GM12801 (cell line): Measurements from ENCODE around the gene OR2T29.
"Not testable (repeated sequence)": the region's sequence is repeated elsewhere in the genome, so short reads cannot be mapped to it uniquely, and the experiment has no call there.

Source experiments
- CTCF ChIP-seq: IDR thresholded peaks from one replicate; pipeline ENCODE4 v1.5.1; 2011; ENCODE audit warnings: control low read depth; ENCODE audit not compliant: insufficient read length; ENCODE audit errors: extremely low read depth

OR2T29 gene

GRCh38 chr1:248562672-248563071, at the start of gene OR2T29:
OR2T29 (minus strand) TSS chr1:248562772; CDS start chr1:248559491, 3,281 bp downstream.
- not testable (repeated sequence) for TF ChIP-seq CTCF

- no peak for TF ChIP-seq CTCF
These were observed 49.4 kb upstream of the OR2T29 start for GRCh38 chr1:248611883-248612414.

- no peak for TF ChIP-seq CTCF
These were observed 47.7 kb upstream of the OR2T29 start for GRCh38 chr1:248610301-248610700.

- no peak for TF ChIP-seq CTCF
These were observed 36.8 kb upstream of the OR2T29 start for GRCh38 chr1:248599396-248599795.

GRCh38 chr1:248597589-248597988, 35.0 kb upstream of the OR2T29 start, which contains the start of gene OR2T10:
OR2T10 (minus strand) TSS chr1:248597700; CDS start chr1:248593768, 3,932 bp downstream.
- no peak for TF ChIP-seq CTCF

- TF ChIP-seq CTCF, result no peak
These were observed 34.0 kb upstream of the OR2T29 start for GRCh38 chr1:248596615-248597014.

- TF ChIP-seq CTCF, result no peak
These were observed 30.7 kb upstream of the OR2T29 start for GRCh38 chr1:248593226-248593625.

- TF ChIP-seq CTCF, result no peak
These were observed 30.1 kb upstream of the OR2T29 start for GRCh38 chr1:248592655-248593054.
